IPS DF 6.9 (cell line): ENCODE data around the gene MRPS12.

Source experiments
- DNase-seq: peaks from one replicate; pipeline ENCODE4 v3.0.0-alpha.2; 2013; ENCODE audit warnings: low read depth, low spot score
- H3K27ac ChIP-seq: one replicate; pipeline ENCODE4 v1.5.1; 2013; ENCODE audit warnings: low read length, control low read depth
- H3K27me3 ChIP-seq: 2 replicates; pipeline ENCODE4 v1.6.1; 2013; ENCODE audit warnings: mild to moderate bottlenecking, low read length; ENCODE audit not compliant: control insufficient read depth, insufficient read depth
- H3K36me3 ChIP-seq: 2 replicates; pipeline ENCODE4 v1.6.1; 2013; ENCODE audit warnings: low read length; ENCODE audit not compliant: control insufficient read depth, insufficient read depth
- H3K4me1 ChIP-seq: 2 replicates; pipeline ENCODE4 v1.6.1; 2013; ENCODE audit warnings: low read length; ENCODE audit not compliant: control insufficient read depth, insufficient read depth
- H3K4me3 ChIP-seq: 2 replicates; pipeline ENCODE4 v1.5.1; 2013; ENCODE audit warnings: mild to moderate bottlenecking, low read length
- H3K9me3 ChIP-seq: 2 replicates; pipeline ENCODE4 v1.6.1; 2013; ENCODE audit warnings: low read length, inconsistent platforms; ENCODE audit not compliant: control insufficient read depth, insufficient read depth
- WGBS: extraction: QIAGEN DNeasy Blood & Tissue Kit; methylation state at CpG from one replicate; pipeline ENCODE4 v1.1.7; 2013; ENCODE audit warnings: mixed read lengths, missing lambda C conversion rate; ENCODE audit not compliant: insufficient read length, insufficient coverage; 5-methylcytosine and 5-hydroxymethylcytosine counted together

Gene MRPS12

DNA sequence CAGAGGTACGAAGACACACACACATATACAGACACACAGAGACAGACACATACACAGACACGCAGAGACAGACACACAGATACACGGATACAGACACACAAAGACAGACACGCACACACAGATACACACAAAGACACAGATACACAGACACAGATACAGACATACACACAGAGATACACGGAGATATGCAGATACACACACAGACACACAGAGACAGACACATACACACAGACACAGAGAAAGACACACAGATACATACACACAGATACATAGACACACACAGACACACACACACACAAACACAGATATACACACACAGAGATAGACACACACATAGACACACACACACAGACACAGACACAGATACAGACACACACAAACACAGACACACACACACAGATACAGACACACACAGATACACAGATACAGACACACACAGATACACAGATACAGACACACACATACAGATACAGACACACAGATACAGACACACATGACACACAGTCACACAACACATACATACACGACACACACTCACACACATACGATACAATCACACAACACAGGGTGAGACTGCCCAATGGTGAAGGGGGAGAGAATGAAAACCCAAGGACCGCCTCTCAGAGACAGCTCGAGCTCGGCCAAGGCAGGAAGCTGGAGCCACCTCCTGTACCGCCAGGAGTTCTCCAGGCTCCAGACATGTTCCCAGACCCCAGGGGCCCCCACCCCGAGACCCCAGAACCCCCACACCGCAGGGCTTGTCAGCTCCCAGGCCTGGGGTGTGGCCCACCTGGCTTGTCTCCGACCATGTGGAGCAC lies 9.9 kb upstream of the MRPS12 start:
- H3K4me1 ChIP-seq, result no peaks in the 10 kb centered on the region; the same call in 1 of the 2 replicates
- H3K4me3 ChIP-seq, result no peak overlapping the region
- peaks cover 24% of the 10 kb centered on the region for H3K36me3 ChIP-seq
- no peaks in the 10 kb centered on the region for H3K9me3 ChIP-seq
- WGBS, result 100% methylated on average over 2 of the region's 14 CpGs
- H3K27ac ChIP-seq, result no peak overlapping the region
- H3K27me3 ChIP-seq, result no peaks in the 10 kb centered on the region
- no peak for DNase-seq

DNA sequence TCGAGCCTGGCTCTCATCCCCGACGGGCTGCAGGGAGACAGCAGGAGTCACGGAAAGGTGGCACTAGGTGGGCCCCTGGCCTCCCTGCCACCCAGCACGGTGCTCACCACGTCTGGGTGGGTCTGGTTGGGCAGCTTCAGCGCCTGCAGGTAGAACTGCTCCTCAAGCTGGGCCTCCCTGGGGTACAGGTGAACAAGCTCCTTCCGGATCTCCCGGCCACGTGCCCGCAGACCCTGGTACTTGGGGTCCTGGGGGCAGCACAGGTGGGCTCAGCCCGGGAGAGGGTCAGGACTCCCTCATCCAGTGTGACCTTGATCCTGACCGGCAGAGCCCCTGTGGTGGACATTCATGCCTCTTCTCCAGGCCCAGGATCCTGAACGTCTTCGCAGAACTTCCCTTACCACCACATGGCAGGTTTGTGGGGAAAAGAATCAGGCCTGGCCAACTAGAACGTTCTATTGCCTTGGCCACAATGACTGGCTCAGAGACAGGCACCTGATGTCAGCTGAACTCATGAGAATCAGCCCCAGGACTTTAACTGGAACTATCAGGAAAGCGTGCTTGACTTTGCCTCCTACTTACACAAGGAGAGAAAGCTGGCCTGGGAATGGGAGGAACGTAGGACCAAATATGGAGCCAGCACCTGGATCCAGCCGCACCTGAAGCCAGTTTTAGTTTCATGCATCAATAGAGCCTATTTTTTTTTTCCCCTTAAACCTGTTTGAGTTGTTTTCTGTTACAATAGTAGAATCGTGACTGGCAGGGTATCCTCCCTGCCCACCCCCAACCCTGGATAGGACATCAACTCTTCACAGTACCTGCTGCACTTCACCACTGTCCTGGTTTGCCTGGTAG lies 9.1 kb upstream of the MRPS12 start:
- no peak overlapping the region; the same call in 1 of the 2 replicates for H3K4me3 ChIP-seq
- DNase-seq, result no peak
- H3K4me1 ChIP-seq, result no peaks in the 10 kb centered on the region; the same call in 1 of the 2 replicates
- H3K27ac ChIP-seq, result no peak overlapping the region
- H3K27me3 ChIP-seq, result no peaks in the 10 kb centered on the region
- WGBS, result no CpG with 5 or more reads among the region's 20 CpGs
- H3K36me3 ChIP-seq, result peaks cover 25% of the 10 kb centered on the region
- no peaks in the 10 kb centered on the region for H3K9me3 ChIP-seq

DNA sequence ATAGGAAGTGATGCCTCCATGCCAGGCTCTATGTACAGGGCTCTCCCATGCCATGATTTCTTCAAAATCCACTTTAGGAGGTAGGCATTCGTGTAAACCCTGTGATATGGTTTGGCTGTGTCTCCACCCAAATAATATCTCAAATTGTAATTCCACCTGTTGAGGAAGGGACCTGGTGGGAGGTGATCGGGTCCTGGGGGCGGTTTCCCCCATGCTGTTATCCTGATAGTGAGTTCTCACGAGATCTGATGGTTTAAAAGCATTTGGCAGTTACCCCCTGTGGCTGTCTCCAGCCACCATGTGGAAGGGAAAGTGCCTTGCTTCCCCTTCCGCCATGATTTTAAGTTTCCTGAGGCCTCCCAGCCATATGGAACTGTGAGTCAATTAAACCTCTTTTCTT lies 8.3 kb upstream of the MRPS12 start:
- H3K36me3 ChIP-seq, result peaks cover 25% of the 10 kb centered on the region
- no CpG with 5 or more reads among the region's 5 CpGs for WGBS
- no peak overlapping the region for H3K4me3 ChIP-seq
- H3K27me3 ChIP-seq, result no peaks in the 10 kb centered on the region
- H3K27ac ChIP-seq, result no peak overlapping the region
- no peak for DNase-seq
- H3K9me3 ChIP-seq, result no peaks in the 10 kb centered on the region
- no peaks in the 10 kb centered on the region; the same call in 1 of the 2 replicates for H3K4me1 ChIP-seq

DNA sequence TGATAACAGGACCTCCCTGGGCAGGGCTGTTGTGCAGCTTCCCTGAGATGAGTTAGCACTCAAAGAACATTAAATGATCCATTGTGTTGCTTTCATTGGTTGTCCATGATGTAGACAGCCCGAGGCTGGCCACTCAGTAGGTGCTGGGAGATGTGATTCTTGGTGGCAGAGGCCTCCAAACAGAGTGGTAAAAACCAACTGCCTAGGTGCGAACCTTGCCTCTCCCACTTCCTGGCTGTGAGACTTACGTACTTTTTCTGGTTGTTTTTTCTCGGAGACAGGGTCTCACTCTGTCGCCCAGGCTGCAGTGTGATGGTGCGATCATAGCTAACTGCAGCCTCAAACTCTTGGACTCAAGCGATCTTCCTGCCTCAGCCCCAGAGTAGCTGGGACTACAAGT lies 6.4 kb upstream of the MRPS12 start:
- WGBS, result no CpG with 5 or more reads among the region's 7 CpGs
- H3K27ac ChIP-seq, result no peak overlapping the region
- H3K4me3 ChIP-seq, result no peak overlapping the region
- no peaks in the 10 kb centered on the region for H3K27me3 ChIP-seq
- peaks cover 25% of the 10 kb centered on the region for H3K36me3 ChIP-seq
- no peaks in the 10 kb centered on the region for H3K9me3 ChIP-seq
- DNase-seq, result no peak
- no peaks in the 10 kb centered on the region for H3K4me1 ChIP-seq

DNA sequence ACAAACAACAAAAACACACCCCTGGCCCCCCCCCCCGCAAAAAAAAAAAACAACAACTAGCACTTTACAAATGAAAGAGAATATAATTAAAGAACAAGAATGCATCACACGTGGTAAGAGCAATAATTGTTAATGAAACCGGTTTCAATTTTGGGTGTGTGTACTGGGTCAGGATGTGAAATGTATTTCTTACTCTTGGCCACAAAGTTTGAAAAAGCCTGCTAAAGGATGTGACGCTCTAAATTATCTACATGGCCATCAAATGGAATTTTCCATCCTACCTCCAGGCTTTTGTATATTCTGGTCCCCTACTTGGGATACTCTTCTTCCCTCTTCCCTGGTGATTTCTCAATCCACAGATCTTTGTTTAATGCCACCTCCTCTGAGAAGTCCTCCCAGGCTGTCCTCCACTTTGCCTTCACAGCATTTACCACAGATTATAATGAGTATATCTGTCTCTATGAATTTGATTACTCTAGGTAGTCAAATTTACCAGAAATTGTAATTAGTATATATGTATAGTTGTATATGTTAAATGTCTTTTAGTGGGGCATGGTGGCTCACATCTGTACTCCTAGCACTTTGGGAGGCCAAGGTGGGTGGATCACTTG lies 2.2 kb upstream of the MRPS12 start:
- WGBS, result no CpG with 5 or more reads among the region's 4 CpGs
- Histone ChIP-seq H3K27me3 (no peaks in the 10 kb centered on the region), H3K27ac (no peak overlapping the region), H3K36me3 (peaks cover 21% of the 10 kb centered on the region), H3K4me1 (no peaks in the 10 kb centered on the region; the same call in 1 of the 2 replicates), H3K4me3 (no peak overlapping the region), H3K9me3 (no peaks in the 10 kb centered on the region)
- no peak for DNase-seq

DNA sequence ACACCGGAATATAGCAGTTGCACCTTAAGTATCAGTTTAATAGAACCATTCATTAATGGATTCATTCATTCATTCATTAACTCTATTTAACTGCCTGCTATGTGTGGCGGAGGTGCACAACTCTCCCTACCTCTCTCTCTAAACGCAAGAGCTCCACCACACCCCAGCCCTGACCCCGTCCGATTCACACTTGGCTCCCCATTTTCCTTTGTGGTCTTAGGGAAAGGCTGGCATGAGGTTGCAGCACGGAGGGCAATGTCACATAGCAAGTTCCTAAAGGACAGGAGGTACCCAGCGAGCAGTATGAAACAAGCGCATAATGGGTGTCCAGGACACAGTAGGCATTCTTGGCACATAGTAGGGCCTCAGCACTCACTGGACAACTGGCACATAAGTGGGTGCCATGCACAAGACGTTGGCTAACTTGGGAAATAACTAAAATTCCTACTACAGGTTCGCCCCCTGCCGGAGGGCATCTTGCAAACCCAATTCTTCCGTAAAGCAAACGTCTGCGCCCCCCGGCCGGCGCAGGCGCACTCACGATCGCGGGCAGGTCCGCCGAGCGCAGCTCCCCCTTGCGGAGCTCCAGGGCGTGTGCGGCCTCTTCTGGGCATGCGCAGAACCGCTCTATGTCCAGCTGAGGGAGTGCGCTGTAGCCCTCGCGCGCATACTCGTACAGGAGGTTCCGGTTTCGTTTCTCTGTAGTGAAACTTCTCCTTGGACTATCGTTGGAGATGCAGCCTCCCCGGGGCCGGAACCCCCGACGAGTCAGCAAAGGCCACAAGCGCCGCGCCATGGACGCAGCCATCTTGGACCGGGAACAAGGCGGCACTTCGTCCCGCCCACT lies 592 bp upstream of the MRPS12 start, which contains the start of gene SARS2:
SARS2 (minus strand) TSS at position 835 of the 847 bp plus-strand sequence; CDS start at position 808, 27 bp downstream.
- Histone ChIP-seq H3K36me3 (peaks cover 18% of the 10 kb centered on the region), H3K27ac (no peak within 1 kb of the TSS), H3K4me1 (no peaks in the 10 kb centered on the region; the same call in 1 of the 2 replicates), H3K4me3 (peak within 1 kb of the TSS; percentile 75), H3K9me3 (no peaks in the 10 kb centered on the region; the same call in 1 of the 2 replicates), H3K27me3 (no peaks in the 10 kb centered on the region)
- WGBS, result no CpG with 5 or more reads among the region's 49 CpGs
- peak; percentile 87 for DNase-seq

DNA sequence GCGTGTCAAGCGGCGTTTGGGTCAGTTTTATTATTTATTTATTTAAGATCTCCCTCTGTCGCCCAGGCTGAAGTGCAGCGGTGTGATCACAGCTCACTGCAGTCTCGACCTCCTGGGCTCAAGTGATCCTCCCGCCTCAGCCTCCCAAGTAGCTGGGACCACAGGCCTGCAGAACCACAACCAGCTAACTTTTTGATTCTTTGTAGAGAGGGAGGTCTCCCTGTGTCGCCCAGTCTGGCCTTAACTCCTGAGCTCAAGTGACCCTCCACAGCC lies 713 bp downstream of the MRPS12 start:
- H3K9me3 ChIP-seq, result no peaks in the 10 kb centered on the region; the same call in 1 of the 2 replicates
- WGBS, result no CpG with 5 or more reads among the region's 8 CpGs
- no peak overlapping the region for H3K27ac ChIP-seq
- H3K4me3 ChIP-seq, result peak overlapping the region; percentile 75
- no peaks in the 10 kb centered on the region; the same call in 1 of the 2 replicates for H3K4me1 ChIP-seq
- no peak for DNase-seq
- peaks cover 12% of the 10 kb centered on the region for H3K36me3 ChIP-seq
- H3K27me3 ChIP-seq, result no peaks in the 10 kb centered on the region

DNA sequence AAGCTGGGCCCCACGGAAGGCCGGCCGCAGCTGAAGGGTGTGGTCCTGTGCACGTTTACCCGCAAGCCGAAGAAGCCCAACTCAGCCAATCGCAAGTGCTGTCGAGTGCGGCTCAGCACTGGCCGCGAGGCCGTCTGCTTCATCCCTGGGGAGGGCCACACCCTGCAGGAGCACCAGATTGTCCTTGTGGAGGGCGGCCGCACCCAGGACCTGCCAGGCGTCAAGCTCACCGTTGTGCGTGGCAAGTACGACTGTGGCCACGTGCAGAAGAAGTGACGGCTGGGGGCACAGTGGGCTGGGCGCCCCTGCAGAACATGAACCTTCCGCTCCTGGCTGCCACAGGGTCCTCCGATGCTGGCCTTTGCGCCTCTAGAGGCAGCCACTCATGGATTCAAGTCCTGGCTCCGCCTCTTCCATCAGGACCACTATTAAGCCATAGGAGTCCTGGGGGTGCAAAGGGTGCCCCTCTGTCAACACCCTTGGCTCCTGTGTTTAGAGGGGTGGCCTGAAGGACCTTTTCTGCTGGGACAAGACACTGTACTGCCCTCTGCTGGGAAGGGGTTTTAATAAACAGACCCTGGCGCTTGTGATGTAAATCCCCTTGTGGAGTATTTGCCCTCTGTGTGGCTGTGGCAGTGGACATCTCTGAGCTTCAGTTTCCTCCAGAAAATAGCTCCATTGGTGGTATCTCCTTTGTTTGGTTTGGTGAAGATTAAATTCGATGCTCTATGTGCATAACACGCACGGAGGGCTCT lies 1.9 kb downstream of the MRPS12 start:
- no CpG with 5 or more reads among the region's 29 CpGs for WGBS
- no peak overlapping the region for H3K4me3 ChIP-seq
- H3K4me1 ChIP-seq, result no peaks in the 10 kb centered on the region; the same call in 1 of the 2 replicates
- H3K27me3 ChIP-seq, result no peaks in the 10 kb centered on the region
- no peaks in the 10 kb centered on the region; the same call in 1 of the 2 replicates for H3K9me3 ChIP-seq
- H3K36me3 ChIP-seq, result peaks cover 12% of the 10 kb centered on the region
- H3K27ac ChIP-seq, result no peak overlapping the region
- no peak for DNase-seq

DNA sequence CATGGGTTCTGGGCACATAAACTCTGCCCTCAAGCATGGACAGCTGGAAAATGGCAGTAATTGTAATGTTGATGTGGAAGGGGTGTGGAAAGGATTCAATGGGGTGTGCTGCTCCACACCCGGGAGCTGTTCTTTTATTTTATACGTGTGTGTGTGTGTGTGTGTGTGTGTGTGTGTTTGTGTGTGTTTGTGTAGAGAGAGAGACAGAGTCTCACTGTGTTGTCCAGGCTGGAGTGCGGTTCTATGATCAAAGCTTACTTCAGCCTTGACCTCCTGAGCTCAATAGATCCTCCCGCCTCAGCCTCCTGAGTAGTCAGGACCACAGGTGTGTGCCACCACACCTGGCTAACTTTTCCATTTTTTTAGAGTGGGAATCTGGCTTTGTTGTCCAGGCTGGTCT lies 2.8 kb downstream of the MRPS12 start:
- Histone ChIP-seq H3K27ac (no peak overlapping the region), H3K4me3 (no peak overlapping the region), H3K9me3 (no peaks in the 10 kb centered on the region; the same call in 1 of the 2 replicates), H3K36me3 (peaks cover 12% of the 10 kb centered on the region), H3K4me1 (no peaks in the 10 kb centered on the region; the same call in 1 of the 2 replicates), H3K27me3 (no peaks in the 10 kb centered on the region)
- no peak for DNase-seq
- WGBS, result no CpG with 5 or more reads among the region's 4 CpGs
